ENCODE measurements around the gene SLC4A1AP. TPM values are rescaled to one million over a fixed set of nuclear protein-coding genes. Genes with fewer than 3 reads are reported as not detected.

SLC4A1AP gene
- total RNA-seq, 1 experiment from 2014 or later: 20.8 TPM

DNA sequence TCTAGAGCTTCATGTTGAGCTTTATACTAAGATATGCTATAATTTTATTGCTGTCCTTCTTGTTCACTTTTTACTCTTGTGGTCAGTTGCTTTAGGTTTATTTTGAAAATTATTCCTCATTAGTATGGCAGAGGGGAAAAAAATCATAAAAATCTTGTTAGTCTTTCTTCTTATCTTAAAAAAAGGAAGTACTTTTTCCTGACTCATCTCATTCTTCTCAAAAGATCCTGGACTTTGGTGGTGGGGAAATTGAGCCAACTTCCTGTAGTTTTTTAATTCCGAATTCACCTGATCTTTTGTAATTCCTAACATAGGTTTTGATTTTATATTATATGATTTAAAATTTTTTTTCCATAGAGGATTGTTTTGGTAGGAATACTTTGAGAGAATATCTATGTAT is 3.8 kb downstream of the SLC4A1AP start:
- H3K9me3 Mint-ChIP-seq: no peaks in the 10 kb centered on the region
- H3K9ac ChIP-seq (ENCODE audit: extremely low read depth, insufficient read length, low read length): no peak overlapping the region
- no peak overlapping the region for H3K23ac ChIP-seq (ENCODE audit: insufficient read length, low read depth, low read length)
- no peaks in the 10 kb centered on the region for H3K27me3 ChIP-seq (ENCODE audit: insufficient read depth, low read length)
- no peak overlapping the region for H2BK5ac ChIP-seq (ENCODE audit: insufficient read length, low read length)
- no peak overlapping the region for H4K91ac ChIP-seq (ENCODE audit: insufficient read length, low read depth, low read length)
- no peaks in the 10 kb centered on the region for H3K27me3 Mint-ChIP-seq (ENCODE audit: low read depth)
- no peak overlapping the region for H3K18ac ChIP-seq (ENCODE audit: insufficient read length, low read depth, low read length)
- H3K4me3 Mint-ChIP-seq: no peak overlapping the region
- peaks cover 7 to 47% (median 41%) of the 10 kb centered on the region in 3 experiments; a peak in 6 of 7 replicates for H3K36me3 Mint-ChIP-seq (ENCODE audit: insufficient read depth in 1 of 3, low read depth in 3 of 3)
- H2AK5ac ChIP-seq (ENCODE audit: insufficient read length, low read length): no peak overlapping the region
- H3K4me2 ChIP-seq (ENCODE audit: insufficient read depth, insufficient read length, low read length): no peak overlapping the region
- H3K79me1 ChIP-seq (ENCODE audit: insufficient read depth, low read depth, low read length, poor library complexity, severe bottlenecking): peaks cover 7% of the 10 kb centered on the region
- WGBS (ENCODE audit: extremely low coverage, insufficient read length, low lambda C conversion rate): no CpG with 5 or more reads among the region's 1 CpG
- H3K4me1 Mint-ChIP-seq: peaks cover 8 to 16% of the 10 kb centered on the region in 2 experiments
- H3T11ph ChIP-seq (ENCODE audit: low read length): no peak overlapping the region
- peaks cover 3% of the 10 kb centered on the region for H4K20me1 ChIP-seq (ENCODE audit: control insufficient read depth, insufficient read depth, insufficient read length)
- no peak for DNase-seq
- TF ChIP-seq, protein P1, sequence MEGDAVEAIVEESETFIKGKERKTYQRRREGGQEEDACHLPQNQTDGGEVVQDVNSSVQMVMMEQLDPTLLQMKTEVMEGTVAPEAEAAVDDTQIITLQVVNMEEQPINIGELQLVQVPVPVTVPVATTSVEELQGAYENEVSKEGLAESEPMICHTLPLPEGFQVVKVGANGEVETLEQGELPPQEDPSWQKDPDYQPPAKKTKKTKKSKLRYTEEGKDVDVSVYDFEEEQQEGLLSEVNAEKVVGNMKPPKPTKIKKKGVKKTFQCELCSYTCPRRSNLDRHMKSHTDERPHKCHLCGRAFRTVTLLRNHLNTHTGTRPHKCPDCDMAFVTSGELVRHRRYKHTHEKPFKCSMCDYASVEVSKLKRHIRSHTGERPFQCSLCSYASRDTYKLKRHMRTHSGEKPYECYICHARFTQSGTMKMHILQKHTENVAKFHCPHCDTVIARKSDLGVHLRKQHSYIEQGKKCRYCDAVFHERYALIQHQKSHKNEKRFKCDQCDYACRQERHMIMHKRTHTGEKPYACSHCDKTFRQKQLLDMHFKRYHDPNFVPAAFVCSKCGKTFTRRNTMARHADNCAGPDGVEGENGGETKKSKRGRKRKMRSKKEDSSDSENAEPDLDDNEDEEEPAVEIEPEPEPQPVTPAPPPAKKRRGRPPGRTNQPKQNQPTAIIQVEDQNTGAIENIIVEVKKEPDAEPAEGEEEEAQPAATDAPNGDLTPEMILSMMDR (conservative IDR thresholded peaks at IDR 0.05): no peak
- no peak overlapping the region for H4K5ac ChIP-seq (ENCODE audit: insufficient read length, low read depth, low read length)
- no peak overlapping the region for H2BK12ac ChIP-seq (ENCODE audit: insufficient read length, low read depth, low read length)
- H3K4me1 ChIP-seq (ENCODE audit: insufficient read depth, low read length): no peaks in the 10 kb centered on the region; the same call in 1 of the 2 replicates
- no peak overlapping the region for H2BK120ac ChIP-seq (ENCODE audit: low read depth, low read length, poor library complexity, severe bottlenecking)
- no peaks in the 10 kb centered on the region for H3K9me3 ChIP-seq (ENCODE audit: control insufficient read depth, low read depth, low read length)
- H3K23me2 ChIP-seq (ENCODE audit: insufficient read length, low read depth, low read length, poor library complexity, severe bottlenecking): peaks cover 12% of the 10 kb centered on the region
- no peak overlapping the region for H2BK20ac ChIP-seq (ENCODE audit: low read depth, low read length, poor library complexity, severe bottlenecking)
- no peak overlapping the region for H2BK15ac ChIP-seq (ENCODE audit: low read depth, low read length)
- H3K79me2 ChIP-seq (ENCODE audit: insufficient read depth, low read length): no peaks in the 10 kb centered on the region
- H3K27ac Mint-ChIP-seq: no peak overlapping the region
- H3K56ac ChIP-seq (ENCODE audit: insufficient read length, low read depth, low read length): no peak overlapping the region
- H3K4ac ChIP-seq (ENCODE audit: low read depth, low read length): no peak overlapping the region
- no peak overlapping the region for H3K27ac ChIP-seq (ENCODE audit: insufficient read length, low read depth, low read length)
- H3K14ac ChIP-seq (ENCODE audit: insufficient read depth, low read length): no peak overlapping the region
- H2AFZ ChIP-seq (ENCODE audit: low read length): no peak overlapping the region
- no peak overlapping the region for H4K8ac ChIP-seq (replicated peaks; ENCODE audit: insufficient read length, low read depth, low read length)

All from H9 (cell line).